Effector memory CD4-positive, alpha-beta T cell (primary cell): ENCODE data around the gene HSP90AA1.
"Not testable (repeated sequence)": the region's sequence is repeated elsewhere in the genome, so short reads cannot be mapped to it uniquely, and the experiment has no call there.

Experiments
- DNase-seq, 3 donors: peaks; one replicate each; pipeline ENCODE4 v3.0.0-alpha.2; 2020
- H3K27ac ChIP-seq: 2 replicates; pipeline ENCODE4 v1.7.0; 2013; ENCODE audit warnings: mild to moderate bottlenecking, low read length, moderate library complexity; ENCODE audit not compliant: insufficient read depth, poor library complexity, severe bottlenecking
- H3K27me3 ChIP-seq: replicated peaks from 2 replicates; pipeline ENCODE4 v1.7.0; 2013; ENCODE audit warnings: mild to moderate bottlenecking, low read length; ENCODE audit not compliant: insufficient read depth, control insufficient read depth, poor library complexity, severe bottlenecking
- H3K36me3 ChIP-seq: 2 replicates; pipeline ENCODE4 v1.7.0; 2013; ENCODE audit warnings: mild to moderate bottlenecking, low read length, moderate library complexity; ENCODE audit not compliant: control insufficient read depth, insufficient read depth
- H3K4me1 ChIP-seq: 2 replicates; pipeline ENCODE4 v1.7.0; 2013; ENCODE audit warnings: low read length, mild to moderate bottlenecking; ENCODE audit not compliant: control insufficient read depth, insufficient read depth, poor library complexity, severe bottlenecking
- H3K4me3 ChIP-seq: 2 replicates; pipeline ENCODE4 v1.7.0; 2013; ENCODE audit warnings: low read length, low read depth, mild to moderate bottlenecking; ENCODE audit not compliant: insufficient read depth, poor library complexity, severe bottlenecking
- H3K9me3 ChIP-seq: 2 replicates; pipeline ENCODE4 v1.7.0; 2013; ENCODE audit warnings: mild to moderate bottlenecking, low read length, moderate library complexity; ENCODE audit not compliant: control insufficient read depth

The HSP90AA1 gene

DNA sequence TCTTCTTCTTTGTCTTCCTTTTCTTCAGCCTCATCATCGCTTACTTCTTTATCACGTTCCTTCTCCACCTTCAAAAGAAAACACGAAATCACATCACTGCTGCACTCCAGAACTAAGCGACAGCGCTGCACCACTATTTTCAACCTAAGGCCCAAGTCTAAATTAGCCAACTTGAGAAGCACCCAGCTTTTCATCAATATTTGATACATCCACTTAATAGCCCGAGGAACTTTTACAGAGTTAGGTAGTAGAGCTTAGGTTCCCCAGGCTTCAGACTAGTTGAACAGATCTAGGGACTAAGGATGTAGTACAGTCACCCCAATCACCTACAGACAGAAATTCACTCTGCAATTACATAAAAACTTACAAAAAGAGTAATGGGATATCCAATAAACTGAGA, 1.9 kb downstream of the HSP90AA1 start:
- H3K4me3 ChIP-seq, result no peak overlapping the region
- no peak for DNase-seq
- peaks cover 26% of the 10 kb centered on the region for H3K4me1 ChIP-seq
- no peaks in the 10 kb centered on the region for H3K27me3 ChIP-seq
- H3K9me3 ChIP-seq, result no peaks in the 10 kb centered on the region
- no peak overlapping the region for H3K27ac ChIP-seq
- peaks cover 58% of the 10 kb centered on the region for H3K36me3 ChIP-seq

DNA sequence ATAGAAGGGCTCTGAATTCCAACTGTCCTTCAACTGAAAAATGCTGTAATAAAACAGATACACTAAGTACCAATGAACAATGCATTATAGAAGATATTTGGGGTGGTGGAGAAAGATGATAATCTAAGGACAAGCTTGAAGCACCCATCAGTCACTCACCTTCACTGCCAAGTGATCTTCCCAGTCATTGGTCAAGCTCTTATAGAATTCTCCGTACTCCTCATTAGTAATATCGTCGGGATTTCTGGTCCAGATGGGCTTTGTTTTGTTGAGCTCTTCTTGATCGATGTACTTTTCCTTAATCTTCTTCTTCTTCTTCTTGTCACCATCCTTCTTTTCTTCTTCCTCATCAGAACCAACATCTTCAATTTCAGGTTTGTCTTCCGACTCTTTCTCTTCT, 2.3 kb downstream of the HSP90AA1 start:
- Histone ChIP-seq H3K4me1 (peaks cover 26% of the 10 kb centered on the region), H3K36me3 (peaks cover 60% of the 10 kb centered on the region)
- not testable (repeated sequence) for H3K9me3 ChIP-seq, H3K4me3 ChIP-seq, H3K27ac ChIP-seq, DNase-seq, H3K27me3 ChIP-seq

DNA sequence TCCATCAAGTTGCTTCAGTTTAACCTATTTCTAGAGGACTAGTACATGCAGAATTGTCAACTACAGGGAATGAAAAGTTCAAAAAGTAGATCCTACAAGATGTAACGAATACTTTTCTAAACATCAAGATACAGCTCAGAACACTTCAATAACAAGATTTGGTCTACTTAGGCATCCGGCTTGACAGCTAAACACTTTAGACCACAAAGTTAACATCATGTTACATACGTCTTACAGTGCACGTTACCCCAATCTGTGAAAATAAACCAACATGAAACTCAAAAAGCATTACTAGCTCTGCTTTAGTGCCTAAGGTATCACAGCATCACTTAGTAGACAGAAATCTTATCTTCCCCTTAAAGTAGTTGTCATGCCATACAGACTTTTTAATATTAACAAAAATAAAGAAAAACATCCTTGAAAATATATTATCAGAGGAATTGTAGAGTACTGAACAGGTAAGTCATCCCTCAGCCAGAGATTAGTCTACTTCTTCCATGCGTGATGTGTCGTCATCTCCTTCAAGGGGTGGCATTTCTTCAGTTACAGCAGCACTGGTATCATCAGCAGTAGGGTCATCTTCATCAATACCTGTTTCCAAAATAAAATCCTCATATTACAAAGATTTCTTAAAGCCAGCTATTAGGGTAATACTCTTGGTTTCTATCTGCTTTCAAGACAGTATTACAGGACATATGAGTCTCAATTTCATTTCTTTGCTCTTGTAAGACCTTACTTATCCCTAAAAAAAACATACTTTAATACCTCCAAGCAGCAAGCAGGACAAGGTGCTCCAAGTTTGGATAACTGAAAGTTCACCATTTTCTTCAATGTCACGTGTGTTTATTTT, 5.4 kb downstream of the HSP90AA1 start:
- Histone ChIP-seq H3K4me3 (no peak overlapping the region), H3K36me3 (peaks cover 63% of the 10 kb centered on the region), H3K27me3 (no peaks in the 10 kb centered on the region), H3K9me3 (no peaks in the 10 kb centered on the region), H3K27ac (no peak overlapping the region), H3K4me1 (peaks cover 13% of the 10 kb centered on the region)
- DNase-seq, result no peak

GRCh38 chr14:102080183-102081080, 6.4 kb downstream of the HSP90AA1 start:
- no peak overlapping the region for H3K4me3 ChIP-seq
- no peaks in the 10 kb centered on the region for H3K9me3 ChIP-seq
- H3K4me1 ChIP-seq, result peaks cover 9% of the 10 kb centered on the region
- H3K36me3 ChIP-seq, result peaks cover 58% of the 10 kb centered on the region
- H3K27ac ChIP-seq, result no peak overlapping the region
- DNase-seq, result no peak
- H3K27me3 ChIP-seq, result no peaks in the 10 kb centered on the region

GRCh38 chr14:102079700-102079979, 7.2 kb downstream of the HSP90AA1 start:
- Histone ChIP-seq H3K27me3 (no peaks in the 10 kb centered on the region), H3K9me3 (no peaks in the 10 kb centered on the region), H3K4me3 (no peak overlapping the region), H3K36me3 (peaks cover 51% of the 10 kb centered on the region), H3K4me1 (peaks cover under 1% of the 10 kb centered on the region), H3K27ac (no peak overlapping the region)
- no peak for DNase-seq

DNA sequence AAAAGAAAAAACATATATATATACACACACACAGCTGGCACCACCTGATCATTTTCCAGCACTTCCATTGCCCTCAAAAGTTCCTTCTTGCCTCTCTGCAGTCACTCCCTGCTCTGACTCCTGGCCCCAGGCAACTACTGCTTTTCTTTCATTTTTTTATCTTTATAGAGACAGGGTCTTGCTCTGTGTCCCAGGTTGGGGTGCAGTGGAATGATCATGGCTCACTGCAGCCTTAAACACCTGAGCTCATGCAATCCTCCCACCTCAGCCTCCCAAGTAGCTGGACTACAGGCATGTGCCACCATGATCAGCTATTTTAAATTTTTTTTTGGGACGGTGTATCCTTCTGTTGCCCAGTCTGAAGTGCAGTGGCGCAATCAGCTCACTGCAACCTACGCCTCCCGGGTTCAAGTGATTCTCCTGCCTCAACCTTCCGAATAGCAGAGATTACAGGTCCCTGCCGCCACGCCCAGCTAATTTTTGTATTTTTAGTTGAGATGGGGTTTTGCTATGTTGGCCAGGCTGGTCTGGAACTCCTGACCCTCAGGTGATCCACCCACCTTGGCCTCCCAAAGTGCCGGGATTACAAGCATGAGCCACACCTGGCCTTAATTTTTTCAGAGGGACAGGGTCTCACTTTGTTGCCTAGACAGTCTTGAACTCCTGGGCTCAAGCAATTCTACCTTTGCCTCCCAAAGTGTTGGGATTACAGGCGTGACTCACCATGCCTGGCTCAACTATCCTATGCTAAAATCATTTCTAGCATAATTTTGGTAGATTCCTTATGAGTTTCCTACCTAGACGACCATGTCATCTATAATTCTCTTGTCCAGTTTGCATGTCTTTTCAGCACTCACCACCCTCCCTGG, 7.8 kb downstream of the HSP90AA1 start:
- H3K4me3 ChIP-seq, result no peak overlapping the region
- DNase-seq, result no peak
- no peaks in the 10 kb centered on the region for H3K27me3 ChIP-seq
- no peak overlapping the region for H3K27ac ChIP-seq
- H3K4me1 ChIP-seq, result no peaks in the 10 kb centered on the region
- H3K36me3 ChIP-seq, result peaks cover 45% of the 10 kb centered on the region
- no peaks in the 10 kb centered on the region for H3K9me3 ChIP-seq

GRCh38 chr14:102078361-102078791, 8.5 kb downstream of the HSP90AA1 start:
- not testable (repeated sequence) for H3K4me1 ChIP-seq, H3K9me3 ChIP-seq, H3K4me3 ChIP-seq, H3K27ac ChIP-seq, DNase-seq, H3K27me3 ChIP-seq
- peaks cover 39% of the 10 kb centered on the region for H3K36me3 ChIP-seq

GRCh38 chr14:102077382-102077709, 9.5 kb downstream of the HSP90AA1 start:
- DNase-seq, result no peak
- Histone ChIP-seq H3K4me3 (no peak overlapping the region), H3K36me3 (peaks cover 29% of the 10 kb centered on the region), H3K27ac (no peak overlapping the region), H3K9me3 (no peaks in the 10 kb centered on the region), H3K4me1 (no peaks in the 10 kb centered on the region), H3K27me3 (no peaks in the 10 kb centered on the region)

DNA sequence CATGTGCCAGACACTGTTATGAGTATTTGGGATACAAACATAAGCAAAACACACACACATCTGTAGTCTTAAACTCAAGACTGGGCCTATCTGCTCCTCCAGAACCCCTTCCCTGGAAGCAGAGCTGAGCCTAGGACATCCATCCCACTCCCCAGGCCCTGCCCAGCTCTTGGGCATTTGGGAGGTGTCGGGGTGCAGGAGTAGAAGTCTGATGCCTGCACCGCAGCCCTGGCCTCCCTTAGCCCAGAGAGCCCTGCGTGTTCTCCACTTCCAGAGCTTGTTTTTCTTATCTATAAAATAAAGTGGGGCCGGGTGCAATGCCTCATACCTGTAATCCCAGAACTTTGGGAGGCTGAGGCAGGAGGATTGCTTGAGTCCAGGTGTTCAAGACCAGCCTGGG, 11.7 kb downstream of the HSP90AA1 start:
- no peaks in the 10 kb centered on the region for H3K4me1 ChIP-seq

More for the DNA sequence above, 11.7 kb downstream of the HSP90AA1 start:
- no peak for DNase-seq
- Histone ChIP-seq H3K4me3 (no peak overlapping the region), H3K36me3 (peaks cover 7% of the 10 kb centered on the region), H3K27me3 (no peaks in the 10 kb centered on the region), H3K9me3 (no peaks in the 10 kb centered on the region), H3K27ac (no peak overlapping the region)
